H1 (cell line): ENCODE results near the gene NOL8. TPM values are rescaled to one million over a fixed set of nuclear protein-coding genes. Genes with fewer than 3 reads are reported as not detected.

ENCODE experiments used
- CTCF ChIA-PET: fragments of 300-600 bp; sonication (Branson Sonifier 250); formaldehyde crosslinking; loops from one replicate; lab custom pipeline; 2021; ENCODE audit not compliant: partially characterized antibody; lab: Charles Lee
- POLR2A ChIA-PET: fragments of 300-600 bp; sonication (Branson Sonifier 250); formaldehyde crosslinking; loops from one replicate; lab custom pipeline; 2021; ENCODE audit warnings: inconsistent platforms; ENCODE audit not compliant: partially characterized antibody; lab: Charles Lee
- DNase-seq, 2 experiments: peaks; one replicate each; pipeline versions ENCODE4 v3.0.0 to v3.0.0-alpha.2; 2010 to 2022; ENCODE audit warnings: low spot score in 2 of 2, low read depth in 1 of 2, mixed read lengths in 1 of 2
- FAIRE-seq: peaks from 2 replicates; lab custom pipeline; 2011; peaks lifted over from hg19 to GRCh38; lab: Jason Lieb, UNC
- H2AFZ ChIP-seq: 2 replicates; pipeline ENCODE4 v1.8.1; 2012; ENCODE audit warnings: low read length, inconsistent platforms
- H2AK5ac ChIP-seq: 2 replicates; pipeline ENCODE4 v1.6.1; 2013; ENCODE audit warnings: low read depth, low read length
- H2BK120ac ChIP-seq: replicated peaks from 2 replicates; pipeline ENCODE3; 2013; ENCODE audit warnings: low read depth, low read length, inconsistent platforms
- H2BK12ac ChIP-seq: 2 replicates; pipeline ENCODE4 v1.6.1; 2013; ENCODE audit warnings: low read depth, low read length
- H2BK15ac ChIP-seq: 2 replicates; pipeline ENCODE4 v1.6.1; 2013; ENCODE audit warnings: low read length
- H2BK20ac ChIP-seq: 2 replicates; pipeline ENCODE4 v1.6.1; 2013; ENCODE audit warnings: low read length
- H2BK5ac ChIP-seq: 2 replicates; pipeline ENCODE4 v1.6.1; 2013; ENCODE audit warnings: low read depth, low read length
- H3K14ac ChIP-seq: 2 replicates; pipeline ENCODE4 v1.6.1; 2013; ENCODE audit warnings: inconsistent platforms; ENCODE audit not compliant: insufficient read length
- H3K18ac ChIP-seq: 2 replicates; pipeline ENCODE4 v1.6.1; 2013; ENCODE audit warnings: low read length; ENCODE audit errors: extremely low read depth
- H3K23ac ChIP-seq: 2 replicates; pipeline ENCODE4 v1.6.1; 2013; ENCODE audit warnings: inconsistent platforms; ENCODE audit not compliant: insufficient read length
- H3K23me2 ChIP-seq: 2 replicates; pipeline ENCODE4 v1.6.1; 2013; ENCODE audit warnings: low read depth, low read length
- H3K27ac ChIP-seq: 2 replicates; pipeline ENCODE4 v1.6.1; 2011; ENCODE audit warnings: low read depth, low read length, inconsistent platforms
- H3K27me3 ChIP-seq, 4 experiments: replicated peaks in 1 of 4; 1 replicate in 1 of 4; 2 replicates in 3 of 4; pipeline versions ENCODE4 v1.6.1 to v1.8.1; 2011 to 2013; ENCODE audit warnings: low read length in 3 of 4, mild to moderate bottlenecking in 3 of 4, inconsistent platforms in 2 of 4, mixed read lengths in 2 of 4, moderate library complexity in 1 of 4; ENCODE audit not compliant: control insufficient read depth in 3 of 4, insufficient read depth in 3 of 4; ENCODE audit errors: extremely low read depth in 1 of 4
- H3K36me3 ChIP-seq, 4 experiments: 2 replicates each; pipeline versions ENCODE4 v1.6.1 to v1.8.1; 2011 to 2013; ENCODE audit warnings: mild to moderate bottlenecking in 4 of 4, low read length in 3 of 4, moderate library complexity in 2 of 4, control low read depth in 1 of 4, inconsistent platforms in 1 of 4; ENCODE audit not compliant: insufficient read depth in 4 of 4, control insufficient read depth in 2 of 4
- H3K4ac ChIP-seq: replicated peaks from 2 replicates; pipeline ENCODE3; 2013; ENCODE audit warnings: low read length, low read depth, mixed read lengths, inconsistent platforms; ENCODE audit not compliant: insufficient read length
- H3K4me1 ChIP-seq, 4 experiments: replicated peaks in 1 of 4; 1 replicate in 1 of 4; 2 replicates in 3 of 4; pipeline versions ENCODE4 v1.6.1 to v1.8.1; 2011 to 2013; ENCODE audit warnings: low read length in 3 of 4, inconsistent platforms in 2 of 4, mixed read lengths in 1 of 4; ENCODE audit not compliant: insufficient read depth in 4 of 4, control insufficient read depth in 3 of 4
- H3K4me2 ChIP-seq, 2 experiments: 2 replicates each; pipeline versions ENCODE4 v1.6.1 to v1.8.1; 2011 to 2013; ENCODE audit warnings: low read depth in 2 of 2, low read length in 2 of 2, control low read depth in 1 of 2, inconsistent platforms in 1 of 2, mild to moderate bottlenecking in 1 of 2; ENCODE audit not compliant: insufficient read depth in 1 of 2
- H3K4me3 ChIP-seq, 4 experiments: fragments of 200-600, 300-600 bp in 1 of 4; sonication (generic), shearing (Covaris generic), sonication (Bioruptor Twin) in 1 of 4; 2 replicates each; pipeline versions ENCODE4 v1.5.1 to v1.8.1; 2011 to 2016; ENCODE audit warnings: low read length in 4 of 4, low read depth in 3 of 4, control low read depth in 2 of 4, inconsistent platforms in 2 of 4, mild to moderate bottlenecking in 2 of 4, mixed read lengths in 1 of 4, moderate library complexity in 1 of 4; ENCODE audit not compliant: insufficient read depth in 2 of 4; ENCODE audit errors: extremely low read depth in 1 of 4
- H3K56ac ChIP-seq: replicated peaks from 2 replicates; pipeline ENCODE3; 2013; ENCODE audit warnings: low read depth, mild to moderate bottlenecking, mixed read lengths, low read length, inconsistent platforms; ENCODE audit not compliant: insufficient read length
- H3K79me1 ChIP-seq: 2 replicates; pipeline ENCODE4 v1.6.1; 2013; ENCODE audit warnings: low read depth, low read length, control low read depth
- H3K79me2 ChIP-seq, 2 experiments: 2 replicates each; pipeline versions ENCODE4 v1.6.1 to v1.8.1; 2012 to 2013; ENCODE audit warnings: low read length in 2 of 2, mild to moderate bottlenecking in 2 of 2, inconsistent platforms in 1 of 2; ENCODE audit not compliant: insufficient read depth in 2 of 2, control insufficient read depth in 1 of 2
- H3K9ac ChIP-seq, 4 experiments: replicated peaks in 1 of 4; 1 replicate in 1 of 4; 2 replicates in 3 of 4; pipeline versions ENCODE4 v1.6.1 to v1.8.1; 2011 to 2013; ENCODE audit warnings: low read depth in 3 of 4, low read length in 3 of 4, control low read depth in 2 of 4, mild to moderate bottlenecking in 2 of 4, moderate library complexity in 2 of 4, inconsistent platforms in 1 of 4; ENCODE audit errors: extremely low read depth in 1 of 4
- H3K9me3 ChIP-seq, 2 experiments: 2 replicates each; pipeline versions ENCODE4 v1.6.1 to v1.8.1; 2012 to 2013; ENCODE audit warnings: mild to moderate bottlenecking in 2 of 2, moderate library complexity in 2 of 2, control low read depth in 1 of 2, inconsistent platforms in 1 of 2, low read depth in 1 of 2, low read length in 1 of 2, mixed read lengths in 1 of 2; ENCODE audit not compliant: insufficient read depth in 2 of 2
- H4K20me1 ChIP-seq, 2 experiments: replicated peaks in 1 of 2; 2 replicates each; pipeline versions ENCODE3 to v1.8.1; 2011 to 2013; ENCODE audit warnings: inconsistent platforms in 2 of 2, low read length in 2 of 2, mild to moderate bottlenecking in 1 of 2; ENCODE audit not compliant: insufficient read depth in 2 of 2, control insufficient read depth in 1 of 2
- H4K5ac ChIP-seq: 2 replicates; pipeline ENCODE4 v1.6.1; 2013; ENCODE audit warnings: low read length, low read depth, mixed read lengths, inconsistent platforms; ENCODE audit not compliant: insufficient read length
- H4K8ac ChIP-seq: 2 replicates; pipeline ENCODE4 v1.8.0; 2013; ENCODE audit warnings: mild to moderate bottlenecking, moderate library complexity, low read length, inconsistent platforms; ENCODE audit not compliant: insufficient read depth; ENCODE audit errors: extremely low read depth
- H4K91ac ChIP-seq: replicated peaks from 2 replicates; pipeline ENCODE3; 2013; ENCODE audit warnings: low read length, mixed read lengths, inconsistent platforms; ENCODE audit not compliant: insufficient read length
- KDM4A ChIP-seq: IDR thresholded peaks from one replicate; pipeline ENCODE4 v1.7.1; 2012; ENCODE audit warnings: low read depth, mild to moderate bottlenecking, moderate library complexity, low read length, inconsistent platforms; ENCODE audit not compliant: severe bottlenecking
- RBBP5 ChIP-seq: IDR thresholded peaks from 2 replicates; pipeline ENCODE4 v1.7.1; 2012; ENCODE audit warnings: low read depth, mild to moderate bottlenecking, inconsistent platforms, low read length, moderate library complexity, borderline replicate concordance
- SIX5 ChIP-seq: IDR thresholded peaks from 2 replicates; pipeline ENCODE4 v1.6.1; 2011; ENCODE audit warnings: mild to moderate bottlenecking, low read depth, low read length
- SP4 ChIP-seq: IDR thresholded peaks from 2 replicates; pipeline ENCODE4 v1.6.1; 2012; ENCODE audit warnings: low read length, inconsistent platforms
- TEAD4 ChIP-seq: IDR thresholded peaks from 2 replicates; pipeline ENCODE4 v1.6.1; 2012; ENCODE audit warnings: low read depth, low read length, inconsistent platforms, mixed read lengths
- WGBS, 2 experiments: shearing (Covaris generic) in 1 of 2; methylation state at CpG; one replicate each; pipeline versions ENCODE4 v1.1.6 to v1.1.7; 2013 to 2015; ENCODE audit warnings: low lambda C conversion rate in 2 of 2, mixed read lengths in 2 of 2, inconsistent platforms in 1 of 2, low coverage in 1 of 2, missing lambda C conversion rate in 1 of 2; ENCODE audit not compliant: insufficient replicate concordance in 2 of 2, insufficient coverage in 1 of 2, insufficient read length in 1 of 2; ENCODE audit errors: extremely low coverage in 1 of 2, missing lambda C conversion rate in 1 of 2; 5-methylcytosine and 5-hydroxymethylcytosine counted together
- polyA plus RNA-seq, 7 experiments: library from polyadenylated mRNA; depleted of rRNA in 3 of 7; stranded (reverse) in 5 of 7; unstranded in 2 of 7; fragments of >200 nt in 5 of 7; fragments of 200-250 nt in 2 of 7; gene quantifications; 1 replicate in 5 of 7; 2 replicates in 1 of 7; 4 replicates in 1 of 7; pipeline versions ENCODE4 v1.2.1 to v1.2.3, GENCODE V29; 2011 to 2013; ENCODE audit warnings: missing spikeins in 2 of 7, mixed read lengths in 2 of 7
- total RNA-seq: library from RNA; stranded (reverse); fragmentation: NEBNext Ultra II Directional; extraction: Animal tissue kit (Norgen Biotek cat#: 25700); gene quantifications from 2 replicates; pipeline ENCODE4 v1.2.1, GENCODE V29; 2021

The NOL8 gene
- total and polyA plus RNA-seq, 2 of the 8 experiments (the other 6 are each of a cell fraction or from before 2014, with no cell fraction given) = 6.2 to 30.4 TPM

GRCh38 chr9:92270511-92270910, 54.6 kb downstream of the NOL8 start:
- H3K36me3 ChIP-seq = peaks cover 63 to 99% (median 88%) of the 10 kb centered on the region in 4 experiments
- H3K79me2 ChIP-seq = no peaks in the 10 kb centered on the region

More at GRCh38 chr9:92270511-92270910, 54.6 kb downstream of the NOL8 start:
- DNase-seq (no peak), FAIRE-seq (no peak)
- Histone ChIP-seq H3K4ac (no peak overlapping the region), H3K18ac (no peak overlapping the region), H3K4me3 (no peak overlapping the region), H3K27ac (no peak overlapping the region), H2BK120ac (no peak overlapping the region), H3K23me2 (no peaks in the 10 kb centered on the region), H3K27me3 (no peaks in the 10 kb centered on the region), H3K9ac (no peak overlapping the region), H2AK5ac (no peak overlapping the region), H2BK12ac (no peak overlapping the region), H3K4me2 (no peak overlapping the region), H4K91ac (no peak overlapping the region), H2AFZ (no peak overlapping the region), H3K79me1 (no peaks in the 10 kb centered on the region; the same call in 1 of the 2 replicates), H3K23ac (no peak overlapping the region), H3K14ac (no peak overlapping the region), H3K9me3 (no peaks in the 10 kb centered on the region), H2BK20ac (no peak overlapping the region), H4K8ac (no peak overlapping the region), H4K20me1 (peaks cover 3 to 11% of the 10 kb centered on the region in 2 experiments), H2BK5ac (no peak overlapping the region), H4K5ac (no peak overlapping the region), H3K56ac (no peak overlapping the region), H2BK15ac (no peak overlapping the region), H3K4me1 (no peaks in the 10 kb centered on the region)
- WGBS, 2 experiments = 90% methylated on average over 5 of the region's 5 CpGs; no CpG with 5 or more reads in 1 of the 2 experiments
- POLR2A ChIA-PET = interaction anchor here (1.0 to 5.8 kb wide), 4 partner anchors 6 to 16 kb away, joined by 4 to 66 read pairs (median 5); no protein-coding TSS in a partner anchor
- TF ChIP-seq RBBP5 = no peak
- TF ChIP-seq KDM4A = no peak
- TF ChIP-seq SIX5 = no peak
- no peak for TF ChIP-seq SP4
- no peak for TF ChIP-seq TEAD4
- CTCF ChIA-PET = no interaction called here
